Esophagus squamous epithelium (tissue), 5 donors: ENCODE results near the gene RUVBL2. TPM values are rescaled to one million over a fixed set of nuclear protein-coding genes. Genes with fewer than 3 reads are reported as not detected.

Source experiments
- DNase-seq: peaks from one replicate; lab custom pipeline; 2025; lab: John Stamatoyannopoulos, UW
- H3K27ac ChIP-seq, 4 donors: fragments of 200-600 bp; sonication (generic); one replicate each; pipeline ENCODE4 v1.5.1; 2016 to 2019; ENCODE audit warnings: mild to moderate bottlenecking in 1 of 4
- H3K27me3 ChIP-seq, 4 donors: fragments of 200-600 bp; sonication (generic); 1 replicate in 3 of 4; 2 replicates in 1 of 4; pipeline versions ENCODE4 v1.5.1 to v1.6.0; 2017 to 2021; ENCODE audit warnings: antibody characterized with exemption in 1 of 4
- H3K36me3 ChIP-seq, 3 donors: fragments of 200-600 bp; sonication (generic); one replicate each; pipeline ENCODE4 v1.5.1; 2016 to 2019
- H3K4me1 ChIP-seq, 3 donors: fragments of 200-600 bp; sonication (generic); one replicate each; pipeline ENCODE4 v1.5.1; 2017 to 2019
- H3K4me3 ChIP-seq, 4 donors: fragments of 200-600 bp; sonication (generic); 1 replicate in 3 of 4; 2 replicates in 1 of 4; pipeline ENCODE4 v1.5.1; 2016 to 2019; ENCODE audit warnings: mild to moderate bottlenecking in 2 of 4, moderate library complexity in 1 of 4
- H3K9me3 ChIP-seq, 3 donors: fragments of 200-600 bp; sonication (generic); one replicate each; pipeline ENCODE4 v1.5.1; 2016 to 2019
- CTCF ChIP-seq, 6 experiments: fragments of 450-650 bp in 4 of 6; fragments of 200-600 bp in 2 of 6; sonication (generic) in 2 of 6; IDR thresholded peaks; one replicate each; pipeline ENCODE4 v1.5.1; 2016 to 2019; ENCODE audit warnings: antibody characterized with exemption in 6 of 6, mild to moderate bottlenecking in 4 of 6, moderate library complexity in 4 of 6
- POLR2A ChIP-seq, 4 donors: fragments of 450-650 bp; IDR thresholded peaks; one replicate each; pipeline ENCODE4 v1.6.1; 2017; ENCODE audit warnings: antibody characterized with exemption in 4 of 4, mild to moderate bottlenecking in 4 of 4, moderate library complexity in 3 of 4
- WGBS, 2 donors: methylation state at CpG; one replicate each; pipeline ENCODE4 v1.1.5; 2018; 5-methylcytosine and 5-hydroxymethylcytosine counted together
- intact Hi-C: fragments of 100-400 bp; cut with DNase I; formaldehyde crosslinking; loops from one replicate; pipeline ENCODE4 v1.15.0; 2022
- total RNA-seq, 4 donors: library from RNA; depleted of rRNA; stranded (reverse); fragments of >200 nt; gene quantifications; one replicate each; pipeline ENCODE4 v1.1.0, GENCODE V29; 2016
- donor health status: DM: yes; HTN: yes; CAD: no.

RUVBL2 gene
- total RNA-seq, 4 donors from 2014 or later: 102 to 140 (median 119) TPM

DNA sequence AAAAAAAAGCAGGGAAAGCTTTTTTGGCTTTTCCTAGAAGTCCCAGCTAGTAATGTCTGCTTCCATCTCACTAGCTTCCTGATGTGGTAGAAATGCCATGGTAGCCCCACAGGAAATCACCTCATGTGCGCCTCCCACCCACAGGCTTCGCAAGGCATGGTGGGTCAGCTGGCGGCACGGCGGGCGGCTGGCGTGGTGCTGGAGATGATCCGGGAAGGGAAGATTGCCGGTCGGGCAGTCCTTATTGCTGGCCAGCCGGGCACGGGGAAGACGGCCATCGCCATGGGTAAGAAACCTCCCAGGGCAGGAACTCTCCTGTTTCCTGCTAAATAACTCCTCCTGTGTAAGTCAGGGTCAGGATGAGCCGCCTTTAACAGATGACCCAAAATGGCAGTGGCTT lies 10.4 kb downstream of the RUVBL2 start:
- H3K27ac ChIP-seq: no peak overlapping the region
- no peak overlapping the region for H3K4me3 ChIP-seq
- WGBS, 2 donors: 95 to 97% methylated on average over 14 to 15 of the region's 15 CpGs
- no peaks in the 10 kb centered on the region for H3K27me3 ChIP-seq
- no peaks in the 10 kb centered on the region for H3K9me3 ChIP-seq
- H3K36me3 ChIP-seq: peaks cover 27 to 95% (median 36%) of the 10 kb centered on the region in 3 donors
- no peak for DNase-seq
- intact Hi-C loops: no loop called here
- H3K4me1 ChIP-seq: peaks cover 0 to 6% (median 0%) of the 10 kb centered on the region in 3 donors
- no peak for TF ChIP-seq CTCF (IDR thresholded peaks at IDR 0.05)
- no peak for TF ChIP-seq POLR2A (IDR thresholded peaks at IDR 0.05)

DNA sequence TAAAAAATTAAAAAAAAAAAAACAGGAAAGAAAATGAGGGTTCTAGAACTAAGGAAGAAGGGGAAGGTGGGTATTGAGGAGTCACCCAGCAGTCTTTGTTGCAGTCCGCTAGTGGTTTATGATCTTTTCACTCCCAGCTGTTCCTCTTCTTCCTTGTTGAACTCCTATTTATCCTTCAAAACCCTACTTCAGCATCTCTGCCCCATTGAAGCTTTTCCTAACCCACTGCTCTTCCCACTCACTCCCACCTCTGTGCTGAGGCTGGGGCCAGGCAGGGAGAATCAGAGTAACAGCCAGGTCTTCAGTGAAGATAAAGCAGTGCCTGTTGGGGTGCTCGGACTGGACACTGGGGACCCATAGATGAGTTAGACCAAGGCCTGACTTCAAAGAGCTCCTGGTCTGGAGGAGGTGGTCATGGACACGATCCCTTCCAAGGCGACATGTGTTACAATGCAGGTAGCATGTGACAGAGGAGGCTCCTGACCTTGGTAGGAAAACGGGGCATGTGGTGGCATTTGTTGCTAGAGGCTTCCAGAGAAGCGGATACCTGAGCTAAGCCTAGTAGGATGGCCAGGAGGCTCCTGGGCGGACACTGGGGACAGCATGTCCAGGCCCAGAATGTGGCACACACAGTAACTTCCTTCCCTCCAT lies 11.4 kb downstream of the RUVBL2 start:
- WGBS, 2 donors: 93 to 96% methylated on average over 6 of the region's 7 CpGs
- H3K27me3 ChIP-seq: no peaks in the 10 kb centered on the region

DNA sequence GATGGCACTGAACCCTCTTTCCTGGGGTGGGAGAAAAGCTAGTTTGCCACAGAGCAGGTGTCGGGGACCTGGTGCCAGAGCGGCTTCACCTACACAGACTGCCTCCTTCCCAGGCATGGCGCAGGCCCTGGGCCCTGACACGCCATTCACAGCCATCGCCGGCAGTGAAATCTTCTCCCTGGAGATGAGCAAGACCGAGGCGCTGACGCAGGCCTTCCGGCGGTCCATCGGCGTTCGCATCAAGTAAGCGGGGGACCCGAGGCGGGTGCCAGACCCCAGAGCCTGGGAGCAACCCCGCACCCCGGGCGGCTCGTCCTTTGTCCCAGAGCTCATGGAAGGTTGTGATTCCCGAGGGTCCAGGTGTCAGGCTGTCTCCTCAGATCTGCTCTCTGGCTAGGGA lies 13.2 kb downstream of the RUVBL2 start:
- intact Hi-C loops: no loop called here
- no peak for TF ChIP-seq CTCF (IDR thresholded peaks at IDR 0.05)
- TF ChIP-seq POLR2A (IDR thresholded peaks at IDR 0.05): no peak
- no peaks in the 10 kb centered on the region for H3K9me3 ChIP-seq
- H3K4me3 ChIP-seq: no peak overlapping the region
- H3K27ac ChIP-seq: no peak overlapping the region
- WGBS, 2 donors: 90 to 98% methylated on average over 2 to 11 of the region's 22 CpGs
- H3K27me3 ChIP-seq: no peaks in the 10 kb centered on the region
- no peaks in the 10 kb centered on the region for H3K4me1 ChIP-seq
- no peak for DNase-seq
- H3K36me3 ChIP-seq: peaks cover 37 to 97% (median 55%) of the 10 kb centered on the region in 3 donors

More for the DNA sequence above, 11.4 kb downstream of the RUVBL2 start:
- Histone ChIP-seq H3K36me3 (peaks cover 31 to 96% (median 41%) of the 10 kb centered on the region in 3 donors), H3K4me1 (no peaks in the 10 kb centered on the region), H3K27ac (no peak overlapping the region), H3K9me3 (no peaks in the 10 kb centered on the region), H3K4me3 (no peak overlapping the region)
- intact Hi-C loops: no loop called here
- DNase-seq: no peak
- TF ChIP-seq POLR2A (IDR thresholded peaks at IDR 0.05) (no peak), CTCF (IDR thresholded peaks at IDR 0.05) (no peak)

GRCh38 chr19:49009828-49010227 lies 16.1 kb downstream of the RUVBL2 start:
- Histone ChIP-seq H3K9me3 (no peaks in the 10 kb centered on the region), H3K27ac (no peak overlapping the region), H3K4me1 (no peaks in the 10 kb centered on the region), H3K36me3 (peaks cover 18 to 97% (median 43%) of the 10 kb centered on the region in 3 donors), H3K27me3 (no peaks in the 10 kb centered on the region), H3K4me3 (no peak overlapping the region)
- intact Hi-C loops: no loop called here
- DNase-seq: no peak
- no peak for TF ChIP-seq POLR2A (IDR thresholded peaks at IDR 0.05)
- 96 to 99% methylated on average over 11 to 15 of the region's 18 CpGs for WGBS, 2 donors

GRCh38 chr19:49010453-49010852 lies 16.8 kb downstream of the RUVBL2 start:
- H3K27me3 ChIP-seq: no peaks in the 10 kb centered on the region
- no peak overlapping the region for H3K27ac ChIP-seq
- H3K9me3 ChIP-seq: no peaks in the 10 kb centered on the region
- H3K36me3 ChIP-seq: peaks cover 15 to 97% (median 39%) of the 10 kb centered on the region in 3 donors
- intact Hi-C loops: no loop called here
- H3K4me1 ChIP-seq: no peaks in the 10 kb centered on the region
- no peak for TF ChIP-seq POLR2A (IDR thresholded peaks at IDR 0.05)
- TF ChIP-seq CTCF (IDR thresholded peaks at IDR 0.05): no peak
- DNase-seq: no peak
- no peak overlapping the region for H3K4me3 ChIP-seq
- 89 to 91% methylated on average over 12 to 16 of the region's 18 CpGs for WGBS, 2 donors
